Type B pancreatic cell (in vitro differentiated cells): ENCODE measurements around the gene SLC5A5. TPM values are rescaled to one million over a fixed set of nuclear protein-coding genes. Genes with fewer than 3 reads are reported as not detected.

ENCODE experiments used
- DNase-seq: peaks from one replicate; pipeline ENCODE4 v3.0.0; 2021; ENCODE audit warnings: mixed read lengths; ENCODE audit not compliant: unreplicated experiment; ENCODE audit errors: extremely low spot score
- H3K27ac Mint-ChIP-seq: 2 replicates; pipeline ENCODE4 v1.8.0; 2021; ENCODE audit warnings: mild to moderate bottlenecking, mixed read lengths
- H3K27me3 Mint-ChIP-seq: 2 replicates; pipeline ENCODE4 v1.8.0; 2021; ENCODE audit warnings: mixed read lengths
- H3K36me3 Mint-ChIP-seq: 2 replicates; pipeline ENCODE4 v1.8.0; 2021; ENCODE audit warnings: mixed read lengths
- H3K4me1 Mint-ChIP-seq: one replicate; pipeline ENCODE4 v1.8.0; 2021; ENCODE audit warnings: mixed read lengths; ENCODE audit not compliant: unreplicated experiment
- H3K4me3 Mint-ChIP-seq: 2 replicates; pipeline ENCODE4 v1.8.0; 2021; ENCODE audit warnings: mild to moderate bottlenecking, mixed read lengths
- H3K9me3 Mint-ChIP-seq: 2 replicates; pipeline ENCODE4 v1.8.0; 2021; ENCODE audit warnings: mixed read lengths
- total RNA-seq: library from RNA; stranded (reverse); gene quantifications from 2 replicates; pipeline ENCODE4 v1.2.1, GENCODE V29; 2021; ENCODE audit warnings: low replicate concordance
- TF ChIP-seq, protein P1 (sequence below): fragments of 200-600 bp; sonication (generic); conservative IDR thresholded peaks from 2 replicates; pipeline ENCODE4 v1.5.0; 2021; ENCODE audit warnings: antibody characterized with exemption, mild to moderate bottlenecking

Gene SLC5A5
- total RNA-seq, 1 donor from 2014 or later = 0.75 TPM

GRCh38 chr19:17861542-17862402, 10.0 kb upstream of the SLC5A5 start:
- DNase-seq = no peak
- no peaks in the 10 kb centered on the region for H3K27me3 Mint-ChIP-seq
- H3K27ac Mint-ChIP-seq = peak overlapping the region; percentile 94
- H3K4me1 Mint-ChIP-seq = peaks cover 16% of the 10 kb centered on the region
- H3K36me3 Mint-ChIP-seq = peaks cover 21% of the 10 kb centered on the region
- TF ChIP-seq, protein P1, sequence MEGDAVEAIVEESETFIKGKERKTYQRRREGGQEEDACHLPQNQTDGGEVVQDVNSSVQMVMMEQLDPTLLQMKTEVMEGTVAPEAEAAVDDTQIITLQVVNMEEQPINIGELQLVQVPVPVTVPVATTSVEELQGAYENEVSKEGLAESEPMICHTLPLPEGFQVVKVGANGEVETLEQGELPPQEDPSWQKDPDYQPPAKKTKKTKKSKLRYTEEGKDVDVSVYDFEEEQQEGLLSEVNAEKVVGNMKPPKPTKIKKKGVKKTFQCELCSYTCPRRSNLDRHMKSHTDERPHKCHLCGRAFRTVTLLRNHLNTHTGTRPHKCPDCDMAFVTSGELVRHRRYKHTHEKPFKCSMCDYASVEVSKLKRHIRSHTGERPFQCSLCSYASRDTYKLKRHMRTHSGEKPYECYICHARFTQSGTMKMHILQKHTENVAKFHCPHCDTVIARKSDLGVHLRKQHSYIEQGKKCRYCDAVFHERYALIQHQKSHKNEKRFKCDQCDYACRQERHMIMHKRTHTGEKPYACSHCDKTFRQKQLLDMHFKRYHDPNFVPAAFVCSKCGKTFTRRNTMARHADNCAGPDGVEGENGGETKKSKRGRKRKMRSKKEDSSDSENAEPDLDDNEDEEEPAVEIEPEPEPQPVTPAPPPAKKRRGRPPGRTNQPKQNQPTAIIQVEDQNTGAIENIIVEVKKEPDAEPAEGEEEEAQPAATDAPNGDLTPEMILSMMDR = no peak
- H3K4me3 Mint-ChIP-seq = peak overlapping the region; percentile 99
- H3K9me3 Mint-ChIP-seq = no peaks in the 10 kb centered on the region

DNA sequence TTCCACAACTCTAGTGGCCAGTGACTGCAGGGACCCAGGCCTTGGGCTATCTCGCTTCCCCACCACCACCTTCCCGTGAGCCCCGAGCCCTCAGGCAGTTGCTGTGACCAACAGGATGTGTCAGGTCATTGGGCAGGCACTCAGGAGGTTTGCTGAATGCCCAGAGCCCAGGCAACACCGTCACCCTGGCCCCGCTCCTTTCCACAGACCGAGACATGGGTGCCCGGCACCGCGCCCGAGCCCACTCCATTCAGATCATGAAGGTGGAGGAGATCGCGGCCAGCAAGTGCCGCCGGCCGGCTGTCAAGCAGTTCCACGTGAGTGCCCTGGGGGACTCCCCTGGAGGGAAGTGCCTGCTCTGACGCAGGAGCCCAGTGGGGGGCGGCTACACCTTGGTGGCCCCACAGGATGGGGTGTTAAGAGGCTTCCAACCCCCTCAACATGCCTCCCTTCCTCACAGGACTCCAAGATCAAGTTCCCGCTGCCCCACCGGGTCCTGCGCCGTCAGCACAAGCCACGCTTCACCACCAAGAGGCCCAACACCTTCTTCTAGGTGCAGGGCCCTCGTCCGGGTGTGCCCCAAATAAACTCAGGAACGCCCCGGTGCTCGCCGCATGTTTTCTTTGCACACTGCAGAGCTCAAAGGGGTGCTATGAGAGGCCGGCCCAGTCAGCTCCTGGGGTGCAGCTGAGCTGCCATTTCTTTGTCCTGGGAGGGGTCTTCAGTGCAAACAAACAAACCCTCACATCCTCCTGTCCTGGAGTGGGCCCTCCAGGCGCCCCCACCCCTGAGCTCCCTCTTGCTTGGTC, 8.8 kb upstream of the SLC5A5 start:
- Mint-ChIP-seq H3K4me3 (peak overlapping the region; percentile 69), H3K27me3 (peaks cover 4% of the 10 kb centered on the region), H3K27ac (no peak overlapping the region), H3K4me1 (peaks cover 16% of the 10 kb centered on the region), H3K36me3 (peaks cover 21% of the 10 kb centered on the region), H3K9me3 (no peaks in the 10 kb centered on the region)
- TF ChIP-seq, protein P1 = no peak
- no peak for DNase-seq

DNA sequence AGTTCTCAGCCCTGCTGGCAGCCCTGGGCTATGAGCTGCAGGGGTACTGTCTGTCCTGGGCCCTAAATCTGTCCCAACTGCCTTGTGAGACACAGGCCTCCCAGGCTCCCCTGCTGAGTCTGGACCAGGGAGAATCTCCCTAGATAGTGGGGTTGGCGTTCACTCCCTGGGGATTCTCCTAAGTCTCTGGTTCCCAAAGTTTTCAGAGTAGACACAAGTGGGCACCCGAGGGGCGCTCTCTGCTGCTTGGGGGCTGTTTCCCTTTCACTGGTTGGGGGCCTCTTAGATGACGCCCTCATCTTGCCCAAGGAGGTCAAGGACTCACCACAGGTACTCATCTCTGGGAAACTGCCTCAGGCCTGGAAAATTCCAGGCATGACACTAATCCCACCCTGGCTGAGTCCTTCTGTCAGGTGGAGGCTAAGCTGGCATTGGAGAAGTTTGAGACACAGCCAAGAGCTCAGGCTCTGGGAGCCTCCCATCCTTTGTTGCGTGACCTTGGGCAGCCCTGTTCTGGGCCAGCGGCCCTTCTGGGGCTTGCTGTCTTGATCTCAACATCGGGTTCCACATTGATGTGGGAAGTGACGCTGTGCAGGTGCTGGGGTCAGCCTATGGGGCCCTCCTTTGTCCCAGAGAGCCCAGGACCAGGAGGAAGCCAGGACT, 8.1 kb upstream of the SLC5A5 start:
- Mint-ChIP-seq H3K27ac (no peak overlapping the region), H3K4me1 (peaks cover 16% of the 10 kb centered on the region), H3K27me3 (peaks cover 9% of the 10 kb centered on the region), H3K9me3 (no peaks in the 10 kb centered on the region), H3K4me3 (peak overlapping the region; percentile 69), H3K36me3 (peaks cover 21% of the 10 kb centered on the region)
- TF ChIP-seq, protein P1 = no peak
- no peak for DNase-seq

DNA sequence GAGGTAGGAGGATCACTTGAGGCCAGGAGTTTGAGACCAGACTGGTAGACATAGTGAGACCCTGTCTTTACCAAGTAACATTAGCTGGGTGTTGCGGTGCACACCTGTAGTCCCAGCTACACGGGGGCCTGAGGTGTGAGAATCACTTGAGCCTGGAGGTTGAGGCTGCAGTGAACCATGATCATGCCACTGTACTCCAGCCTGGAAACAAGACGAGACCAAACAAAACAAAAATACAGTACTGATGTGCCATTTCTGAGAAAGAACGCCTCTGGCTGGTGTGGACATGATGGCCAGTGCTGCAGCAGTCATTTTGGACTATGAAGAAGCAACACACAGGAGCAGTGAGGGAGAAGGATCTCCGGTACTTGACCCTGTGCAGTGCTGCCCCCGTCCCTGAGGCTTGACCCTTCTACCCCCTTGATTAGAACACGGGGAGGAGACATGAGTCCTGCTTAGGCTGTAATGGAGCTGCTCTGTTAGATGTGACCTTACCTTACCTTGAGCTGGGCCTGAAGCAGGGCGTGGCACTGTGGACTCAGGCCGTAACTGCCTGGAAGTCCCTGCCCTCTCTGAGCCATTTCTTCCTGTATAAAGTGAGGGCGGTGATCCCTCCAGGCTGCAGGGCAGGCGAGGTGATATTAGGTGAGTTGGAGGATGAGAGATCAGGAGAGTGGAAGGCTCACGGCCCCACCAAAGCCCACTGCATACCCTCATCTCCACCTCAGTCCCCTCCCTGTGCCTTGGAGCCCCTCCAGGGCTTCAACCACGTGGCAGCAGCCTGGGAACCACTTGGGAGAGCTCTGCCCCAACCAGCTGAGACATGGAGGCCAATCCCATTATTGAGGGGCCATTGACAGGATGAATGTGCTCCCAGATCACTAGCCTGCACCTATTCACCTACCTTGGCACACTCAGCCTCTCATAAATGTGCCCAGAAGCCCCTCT, 6.1 kb upstream of the SLC5A5 start:
- DNase-seq = no peak
- peaks cover 27% of the 10 kb centered on the region for H3K27me3 Mint-ChIP-seq
- peaks cover 6% of the 10 kb centered on the region for H3K4me1 Mint-ChIP-seq
- peak overlapping the region; percentile 80 for H3K27ac Mint-ChIP-seq
- peak overlapping the region; percentile 57 for H3K4me3 Mint-ChIP-seq
- peaks cover 11% of the 10 kb centered on the region for H3K36me3 Mint-ChIP-seq
- TF ChIP-seq, protein P1 = no peak
- no peaks in the 10 kb centered on the region for H3K9me3 Mint-ChIP-seq
